Measurements from ENCODE around the gene RNF168. TPM values are rescaled to one million over a fixed set of nuclear protein-coding genes. Genes with fewer than 3 reads are reported as not detected.
"Not testable (repeated sequence)": the region's sequence is repeated elsewhere in the genome, so short reads cannot be mapped to it uniquely, and the experiment has no call there.

RNF168 gene
- total RNA-seq, 2 experiments from 2014 or later: 26.1 to 27.4 TPM

- intact Hi-C loops (cut with DNase I, micrococcal nuclease): loop anchor here (1.0 to 10.0 kb wide), 4 partner anchors 70 to 282 kb away; partner anchors contain the start of genes RNF168 (in 2 of the 2), CEP19 (in 1 of the 2), FBXO45 (in 1 of the 2) and PIGX (in 1 of the 2)
- Histone ChIP-seq H3K4me1 (ENCODE audit: insufficient read depth, low read length) (peaks cover 17% of the 10 kb centered on the region), H3K27ac (ENCODE audit: low read depth in 1 of 2, low read length in 2 of 2) (peak within 1 kb of the TSS; percentile 83 to 87), H3K36me3 (ENCODE audit: insufficient read depth, low read length) (peaks cover 5% of the 10 kb centered on the region), H3K27me3 (ENCODE audit: control insufficient read depth in 1 of 2, insufficient read depth in 2 of 2, low read length in 2 of 2) (no peaks in the 10 kb centered on the region), H3K9me3 (ENCODE audit: control insufficient read depth in 1 of 2, insufficient read depth in 1 of 2, low read length in 2 of 2) (no peaks in the 10 kb centered on the region), H3K4me3 (ENCODE audit: low read length) (peak within 1 kb of the TSS; percentile 98)
- peaks cover 22% of the 10 kb centered on the region for H3K4me1 Mint-ChIP-seq (ENCODE audit: low read depth)
- H3K36me3 Mint-ChIP-seq (ENCODE audit: low read depth): peaks cover 29% of the 10 kb centered on the region
- H3K27ac Mint-ChIP-seq: peak within 1 kb of the TSS; percentile 96
- H3K4me3 Mint-ChIP-seq: peak within 1 kb of the TSS; percentile 84
- ATAC-seq (ENCODE audit: poor library complexity) (peak; percentile 85), DNase-seq (peak; percentile 92 to 99 (median 97))
- POLR2A ChIA-PET: interaction anchor here (0.6 to 2.2 kb wide), 14 partner anchors 10 to 510 kb away, joined by 3 to 29 read pairs (median 4); partner anchors contain the start of genes CEP19, DYNLT2B, FBXO45 and NCBP2
- TF ChIP-seq CTCF (IDR thresholded peaks at IDR 0.05): no peak
- H3K27me3 Mint-ChIP-seq: no peaks in the 10 kb centered on the region
- CTCF ChIA-PET: interaction anchor here (0.5 to 1.2 kb wide), 2 partner anchors 9 to 438 kb away, joined by 3 to 4 read pairs; no protein-coding TSS in a partner anchor
- no peaks in the 10 kb centered on the region for H3K9me3 Mint-ChIP-seq
Observed at GRCh38 chr3:196432137-196432879, 71.3 kb downstream of the RNF168 start, which contains the start of gene UBXN7. TSS of gene UBXN7 (minus strand) at chr3:196432427. CDS start at chr3:196432399, 28 bp downstream.

GRCh38 chr3:196431181-196432136 is 72.1 kb downstream of the RNF168 start:
- Mint-ChIP-seq H3K4me3 (peak overlapping the region; percentile 84), H3K36me3 (ENCODE audit: low read depth) (peaks cover 37% of the 10 kb centered on the region), H3K9me3 (no peaks in the 10 kb centered on the region), H3K27ac (peak overlapping the region; percentile 96), H3K4me1 (ENCODE audit: low read depth) (peaks cover 26% of the 10 kb centered on the region), H3K27me3 (no peaks in the 10 kb centered on the region)
- ATAC-seq (ENCODE audit: poor library complexity) (peak; percentile 10), DNase-seq (peak in 10 of 14 experiments; percentile 3 to 60 (median 14))
- H3K9me3 ChIP-seq (ENCODE audit: control insufficient read depth in 1 of 2, insufficient read depth in 1 of 2, low read length in 2 of 2): no peaks in the 10 kb centered on the region
- TF ChIP-seq CTCF (IDR thresholded peaks at IDR 0.05): no peak
- H3K4me1 ChIP-seq (ENCODE audit: insufficient read depth, low read length): peaks cover 17% of the 10 kb centered on the region
- peaks cover 10% of the 10 kb centered on the region for H3K36me3 ChIP-seq (ENCODE audit: insufficient read depth, low read length)
- intact Hi-C loops (cut with DNase I, micrococcal nuclease): loop anchor here (1.0 to 10.0 kb wide), 4 partner anchors 71 to 283 kb away; partner anchors contain the start of genes RNF168 (in 2 of the 2), CEP19 (in 1 of the 2), FBXO45 (in 1 of the 2) and PIGX (in 1 of the 2)
- ChIA-PET CTCF (interaction anchor here (1.2 kb wide), 1 partner anchor 9 kb away, joined by 3 read pairs; no protein-coding TSS in a partner anchor), POLR2A (interaction anchor here (0.6 to 2.2 kb wide), 13 partner anchors 9 to 511 kb away, joined by 3 to 29 read pairs (median 4); partner anchors contain the start of genes DYNLT2B, FBXO45, NCBP2 and RNF168)
- peak overlapping the region; percentile 98 for H3K4me3 ChIP-seq (ENCODE audit: low read length)
- no peaks in the 10 kb centered on the region for H3K27me3 ChIP-seq (ENCODE audit: control insufficient read depth in 1 of 2, insufficient read depth in 2 of 2, low read length in 2 of 2)
- peak overlapping the region; percentile 83 to 87 for H3K27ac ChIP-seq (ENCODE audit: low read depth in 1 of 2, low read length in 2 of 2)

- POLR2A ChIA-PET: no interaction called here
- no peaks in the 10 kb centered on the region for H3K27me3 ChIP-seq (ENCODE audit: control insufficient read depth in 1 of 2, insufficient read depth in 2 of 2, low read length in 2 of 2)
- CTCF ChIA-PET: no interaction called here
- no peak for ATAC-seq (ENCODE audit: poor library complexity)
- no peak overlapping the region for H3K27ac ChIP-seq (ENCODE audit: low read depth in 1 of 2, low read length in 2 of 2)
- Mint-ChIP-seq H3K4me3 (peak overlapping the region; percentile 25), H3K4me1 (ENCODE audit: low read depth) (peaks cover 49% of the 10 kb centered on the region), H3K9me3 (no peaks in the 10 kb centered on the region), H3K36me3 (ENCODE audit: low read depth) (peaks cover 56% of the 10 kb centered on the region), H3K27ac (no peak overlapping the region), H3K27me3 (no peaks in the 10 kb centered on the region)
- no peak for TF ChIP-seq CTCF (IDR thresholded peaks at IDR 0.05)
- H3K36me3 ChIP-seq (ENCODE audit: insufficient read depth, low read length): peaks cover 18% of the 10 kb centered on the region
- H3K4me1 ChIP-seq (ENCODE audit: insufficient read depth, low read length): peaks cover 25% of the 10 kb centered on the region
- DNase-seq: no peak
- no peak overlapping the region for H3K4me3 ChIP-seq (ENCODE audit: low read length)
- no peaks in the 10 kb centered on the region for H3K9me3 ChIP-seq (ENCODE audit: control insufficient read depth in 1 of 2, insufficient read depth in 1 of 2, low read length in 2 of 2)
- intact Hi-C loops (cut with DNase I, micrococcal nuclease): no loop called here
Observed at GRCh38 chr3:196428041-196428440, 75.5 kb downstream of the RNF168 start.

GRCh38 chr3:196424421-196424820 is 79.1 kb downstream of the RNF168 start:
- CTCF ChIA-PET; H3K27ac ChIP-seq (ENCODE audit: low read depth in 1 of 2, low read length in 2 of 2); H3K9me3 Mint-ChIP-seq; H3K4me3 ChIP-seq (ENCODE audit: low read length); ATAC-seq (ENCODE audit: poor library complexity); H3K9me3 ChIP-seq (ENCODE audit: control insufficient read depth in 1 of 2, insufficient read depth in 1 of 2, low read length in 2 of 2); H3K27ac Mint-ChIP-seq; H3K27me3 Mint-ChIP-seq; DNase-seq; H3K4me3 Mint-ChIP-seq; H3K27me3 ChIP-seq (ENCODE audit: control insufficient read depth in 1 of 2, insufficient read depth in 2 of 2, low read length in 2 of 2); intact Hi-C loops (cut with DNase I, micrococcal nuclease): not testable (repeated sequence)
- Histone ChIP-seq H3K4me1 (ENCODE audit: insufficient read depth, low read length) (peaks cover 33% of the 10 kb centered on the region), H3K36me3 (ENCODE audit: insufficient read depth, low read length) (peaks cover 18% of the 10 kb centered on the region)
- POLR2A ChIA-PET: interaction anchor here (0.7 kb wide), 1 partner anchor 46 kb away, joined by 3 read pairs; no protein-coding TSS in a partner anchor
- H3K36me3 Mint-ChIP-seq (ENCODE audit: low read depth): peaks cover 46% of the 10 kb centered on the region
- peaks cover 57% of the 10 kb centered on the region for H3K4me1 Mint-ChIP-seq (ENCODE audit: low read depth)

Measured in CD4-positive, alpha-beta T cell (primary cell).